IMR-90 (cell line): ENCODE results near the gene ISCA1. TPM values are rescaled to one million over a fixed set of nuclear protein-coding genes. Genes with fewer than 3 reads are reported as not detected.

Experiments
- ATAC-seq: fragments of 200-7000 bp; cut with Tn5 transposase; 2 replicates; pipeline ENCODE4 v1.9.1; 2020; ENCODE audit warnings: low read depth, mild to moderate bottlenecking, moderate library complexity
- BruUV-seq: library from RNA; stranded (reverse); fragments of 400-500 nt; replicated peaks from 2 replicates; lab custom pipeline; 2021; lab: Mats Ljungman, UMichigan
- CTCF ChIA-PET: fragments of 300-600 bp; formaldehyde crosslinking; extraction: SDS; loops from one replicate; lab custom pipeline; 2021; ENCODE audit warnings: antibody characterized with exemption; lab: Yijun Ruan, JAX
- POLR2A ChIA-PET: fragments of 300-600 bp; sonication (Branson Sonifier 250); formaldehyde crosslinking; loops from one replicate; lab custom pipeline; 2022; ENCODE audit warnings: antibody characterized with exemption; ENCODE audit not compliant: unreplicated experiment; lab: Charles Lee
- DNase-seq: peaks from one replicate; pipeline ENCODE4 v3.0.0; 2013
- H2AFZ ChIP-seq: replicated peaks from 2 replicates; pipeline ENCODE3; 2013; ENCODE audit warnings: low read length, mild to moderate bottlenecking; ENCODE audit not compliant: poor library complexity
- H2AK5ac ChIP-seq: 2 replicates; pipeline ENCODE4 v1.6.1; 2013; ENCODE audit warnings: low read depth, low read length, inconsistent platforms
- H2AK9ac ChIP-seq: replicated peaks from 2 replicates; pipeline ENCODE3; 2013; ENCODE audit warnings: mild to moderate bottlenecking, low read depth, low read length, moderate library complexity; ENCODE audit not compliant: poor library complexity
- H2BK120ac ChIP-seq: 2 replicates; pipeline ENCODE4 v1.6.1; 2013; ENCODE audit warnings: low read depth, low read length, inconsistent platforms
- H2BK15ac ChIP-seq: 3 replicates; pipeline ENCODE4 v1.6.1; 2013; ENCODE audit warnings: low read depth, low read length, inconsistent platforms
- H2BK20ac ChIP-seq: 2 replicates; pipeline ENCODE4 v1.6.1; 2013; ENCODE audit warnings: low read depth, mild to moderate bottlenecking, inconsistent platforms, low read length, moderate library complexity
- H2BK5ac ChIP-seq: 2 replicates; pipeline ENCODE4 v1.6.1; 2013; ENCODE audit warnings: mild to moderate bottlenecking, low read depth, low read length, inconsistent platforms; ENCODE audit not compliant: poor library complexity, severe bottlenecking
- H3K14ac ChIP-seq: replicated peaks from 2 replicates; pipeline ENCODE4 v1.6.1; 2013; ENCODE audit warnings: low read depth, low read length, inconsistent platforms
- H3K18ac ChIP-seq: 2 replicates; pipeline ENCODE4 v1.6.1; 2013; ENCODE audit warnings: low read depth, low read length, control low read depth
- H3K23ac ChIP-seq: 2 replicates; pipeline ENCODE4 v1.6.1; 2013; ENCODE audit warnings: low read depth, low read length, inconsistent platforms
- H3K27ac ChIP-seq: 2 replicates; pipeline ENCODE4 v1.5.1; 2013; ENCODE audit warnings: mild to moderate bottlenecking, control low read depth, low read length; ENCODE audit not compliant: insufficient read depth
- H3K27me3 ChIP-seq: 2 replicates; pipeline ENCODE4 v1.6.1; 2013; ENCODE audit warnings: low read length; ENCODE audit not compliant: control insufficient read depth, insufficient read depth
- H3K36me3 ChIP-seq: 2 replicates; pipeline ENCODE4 v1.6.1; 2013; ENCODE audit warnings: low read length, mixed read lengths; ENCODE audit not compliant: control insufficient read depth, insufficient read depth
- H3K4ac ChIP-seq: 2 replicates; pipeline ENCODE4 v1.6.1; 2013; ENCODE audit warnings: low read depth, low read length, inconsistent platforms
- H3K4me1 ChIP-seq: 2 replicates; pipeline ENCODE4 v1.6.1; 2013; ENCODE audit warnings: low read length, mixed read lengths; ENCODE audit not compliant: control insufficient read depth, insufficient read depth
- H3K4me2 ChIP-seq: 2 replicates; pipeline ENCODE4 v1.6.1; 2013; ENCODE audit warnings: low read depth, mild to moderate bottlenecking, control low read depth, low read length, moderate library complexity
- H3K4me3 ChIP-seq: 2 replicates; pipeline ENCODE4 v1.5.1; 2013; ENCODE audit warnings: low read depth, mild to moderate bottlenecking, control low read depth, low read length, moderate library complexity; ENCODE audit not compliant: insufficient read depth
- H3K56ac ChIP-seq: 2 replicates; pipeline ENCODE4 v1.6.1; 2013; ENCODE audit warnings: low read length, inconsistent platforms; ENCODE audit not compliant: insufficient read depth; ENCODE audit errors: extremely low read depth
- H3K79me1 ChIP-seq, 2 experiments: 2 replicates each; pipeline ENCODE4 v1.6.1; 2013; ENCODE audit warnings: low read length in 2 of 2, inconsistent platforms in 1 of 2, low read depth in 1 of 2
- H3K9ac ChIP-seq: 2 replicates; pipeline ENCODE4 v1.6.1; 2013; ENCODE audit warnings: low read depth, low read length, control low read depth
- H3K9me1 ChIP-seq: 2 replicates; pipeline ENCODE4 v1.6.1; 2013; ENCODE audit warnings: low read length, inconsistent platforms; ENCODE audit not compliant: insufficient read depth
- H3K9me3 ChIP-seq: 2 replicates; pipeline ENCODE4 v1.6.1; 2013; ENCODE audit warnings: low read length; ENCODE audit not compliant: control insufficient read depth, insufficient read depth
- H4K20me1 ChIP-seq: 2 replicates; pipeline ENCODE4 v1.6.1; 2013; ENCODE audit warnings: low read length, inconsistent platforms; ENCODE audit not compliant: insufficient read depth
- H4K5ac ChIP-seq: 2 replicates; pipeline ENCODE4 v1.6.1; 2013; ENCODE audit warnings: mild to moderate bottlenecking, low read depth, low read length, control low read depth
- H4K8ac ChIP-seq, 2 experiments: 2 replicates each; pipeline ENCODE4 v1.6.1; 2013; ENCODE audit warnings: low read depth in 2 of 2, low read length in 2 of 2, control low read depth in 1 of 2, inconsistent platforms in 1 of 2
- H4K91ac ChIP-seq: 2 replicates; pipeline ENCODE4 v1.6.1; 2013; ENCODE audit warnings: low read depth, low read length, inconsistent platforms; ENCODE audit not compliant: insufficient read depth
- FOS ChIP-seq: fragments of 150-350 bp; IDR thresholded peaks from 2 replicates; pipeline ENCODE4 v1.6.1; 2016; ENCODE audit warnings: low read depth, low read length
- MXI1 ChIP-seq: IDR thresholded peaks from 2 replicates; pipeline ENCODE4 v1.6.1; 2012; ENCODE audit warnings: low read depth, mild to moderate bottlenecking, low read length, moderate library complexity, borderline replicate concordance
- NFE2L2 ChIP-seq: fragments of 150-350 bp; IDR thresholded peaks from 2 replicates; pipeline ENCODE4 v1.6.1; 2016; ENCODE audit warnings: low read depth, mild to moderate bottlenecking, low read length
- RCOR1 ChIP-seq: IDR thresholded peaks from 2 replicates; pipeline ENCODE4 v1.6.1; 2012; ENCODE audit warnings: mild to moderate bottlenecking, low read length, improper control_type of control experiment; ENCODE audit not compliant: insufficient replicate concordance
- SMC3 ChIP-seq: fragments of 150-350 bp; IDR thresholded peaks from 2 replicates; pipeline ENCODE4 v1.6.1; 2016; ENCODE audit warnings: low read depth, mild to moderate bottlenecking, antibody characterized with exemption, low read length, moderate library complexity
- WGBS, 2 experiments: methylation state at CpG; one replicate each; pipeline versions ENCODE4 v1.1.5 to v1.1.7; 2013; ENCODE audit warnings: missing lambda C conversion rate in 2 of 2; ENCODE audit not compliant: insufficient read length in 1 of 2; ENCODE audit errors: extremely low coverage in 2 of 2; 5-methylcytosine and 5-hydroxymethylcytosine counted together
- dilution Hi-C: fragments of 300-500 bp; cut with HindIII; formaldehyde crosslinking; loops from one replicate; pipeline ENCODE4 v1.14.3; 2018; ENCODE audit warnings: low sequenced_read_pairs; ENCODE audit not compliant: unreplicated experiment
- in situ Hi-C: fragments of 300-500 bp; cut with MboI; formaldehyde crosslinking; loops from 3 replicates; pipeline ENCODE4 v1.14.3; 2019; ENCODE audit warnings: low sequenced_read_pairs, inconsistent platforms, mixed read lengths
- intact Hi-C: fragments of 100-400 bp; cut with micrococcal nuclease; formaldehyde crosslinking; loops from 2 replicates; pipeline ENCODE4 v1.10.0; 2022
- polyA plus RNA-seq, 3 experiments: library from polyadenylated mRNA; depleted of rRNA; stranded (reverse); fragments of >200 nt; gene quantifications; 2 replicates each; pipeline ENCODE4 v1.2.3, GENCODE V29; 2012; ENCODE audit warnings: low replicate concordance in 1 of 3
- total RNA-seq: library from RNA; depleted of rRNA; stranded (reverse); fragments of >200 nt; gene quantifications from 2 replicates; pipeline ENCODE4 v1.2.3, GENCODE V29; 2012
- TF ChIP-seq, protein P1 (sequence below): conservative IDR thresholded peaks from 2 replicates; pipeline ENCODE4 v1.5.1; 2012; ENCODE audit warnings: mild to moderate bottlenecking, low read depth, low read length, improper control_type of control experiment
- TF ChIP-seq, protein P2 (sequence below): fragments of 150-350 bp; IDR thresholded peaks from 2 replicates; pipeline ENCODE4 v1.6.1; 2016; ENCODE audit warnings: low read depth, mild to moderate bottlenecking, low read length, moderate library complexity, borderline replicate concordance

The ISCA1 gene
- total and polyA plus RNA-seq, 2 of the 4 experiments (the other 2 are of a cell fraction), result 14.7 to 15.1 TPM

DNA sequence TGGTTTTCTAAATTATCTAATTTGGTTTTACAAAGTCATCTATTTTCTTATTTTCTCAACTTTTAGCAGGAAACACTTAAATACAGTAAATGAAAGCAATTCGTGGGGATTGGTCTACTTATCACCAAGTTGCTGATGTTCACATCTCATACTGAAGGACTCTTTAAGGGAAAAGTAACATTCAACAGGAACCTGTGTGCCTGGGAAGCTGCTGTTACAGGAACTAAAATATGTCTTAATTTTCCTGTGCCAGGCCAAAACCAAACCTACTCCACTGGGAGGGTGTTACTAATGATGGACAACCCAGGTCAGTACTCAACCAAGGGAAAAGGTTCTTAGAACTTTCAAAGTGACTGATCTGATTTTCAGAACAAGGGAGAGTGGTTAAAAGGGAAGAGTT, 5.3 kb downstream of the ISCA1 start:
- H3K27ac ChIP-seq, result no peak overlapping the region
- peaks cover 10% of the 10 kb centered on the region for H3K9me1 ChIP-seq
- no peak overlapping the region for H4K5ac ChIP-seq
- no peak overlapping the region for H3K4me2 ChIP-seq
- no peak overlapping the region for H3K9ac ChIP-seq
- H2BK20ac ChIP-seq, result no peak overlapping the region
- H4K20me1 ChIP-seq, result peaks cover 14% of the 10 kb centered on the region; the same call in 1 of the 2 replicates
- dilution Hi-C loops (no loop called here), in situ Hi-C loops (no loop called here), intact Hi-C loops (loop anchor here (5.0 to 10.0 kb wide), 2 partner anchors 75 to 232 kb away; no protein-coding TSS in a partner anchor)
- H4K91ac ChIP-seq, result no peak overlapping the region
- no peak overlapping the region for H3K18ac ChIP-seq
- no peak overlapping the region for H4K8ac ChIP-seq
- no peak overlapping the region for H2AK5ac ChIP-seq
- BruUV-seq, result no TSS peak
- H3K4ac ChIP-seq, result no peak overlapping the region
- no peak overlapping the region for H3K23ac ChIP-seq
- no peaks in the 10 kb centered on the region for H3K9me3 ChIP-seq
- no peak overlapping the region for H3K14ac ChIP-seq
- no peak overlapping the region for H2BK15ac ChIP-seq
- no peak for TF ChIP-seq NFE2L2
- TF ChIP-seq, protein P1, sequence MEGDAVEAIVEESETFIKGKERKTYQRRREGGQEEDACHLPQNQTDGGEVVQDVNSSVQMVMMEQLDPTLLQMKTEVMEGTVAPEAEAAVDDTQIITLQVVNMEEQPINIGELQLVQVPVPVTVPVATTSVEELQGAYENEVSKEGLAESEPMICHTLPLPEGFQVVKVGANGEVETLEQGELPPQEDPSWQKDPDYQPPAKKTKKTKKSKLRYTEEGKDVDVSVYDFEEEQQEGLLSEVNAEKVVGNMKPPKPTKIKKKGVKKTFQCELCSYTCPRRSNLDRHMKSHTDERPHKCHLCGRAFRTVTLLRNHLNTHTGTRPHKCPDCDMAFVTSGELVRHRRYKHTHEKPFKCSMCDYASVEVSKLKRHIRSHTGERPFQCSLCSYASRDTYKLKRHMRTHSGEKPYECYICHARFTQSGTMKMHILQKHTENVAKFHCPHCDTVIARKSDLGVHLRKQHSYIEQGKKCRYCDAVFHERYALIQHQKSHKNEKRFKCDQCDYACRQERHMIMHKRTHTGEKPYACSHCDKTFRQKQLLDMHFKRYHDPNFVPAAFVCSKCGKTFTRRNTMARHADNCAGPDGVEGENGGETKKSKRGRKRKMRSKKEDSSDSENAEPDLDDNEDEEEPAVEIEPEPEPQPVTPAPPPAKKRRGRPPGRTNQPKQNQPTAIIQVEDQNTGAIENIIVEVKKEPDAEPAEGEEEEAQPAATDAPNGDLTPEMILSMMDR, result no peak
- no peak for TF ChIP-seq RCOR1
- no peak for TF ChIP-seq FOS
- TF ChIP-seq SMC3, result no peak
- TF ChIP-seq, protein P2, sequence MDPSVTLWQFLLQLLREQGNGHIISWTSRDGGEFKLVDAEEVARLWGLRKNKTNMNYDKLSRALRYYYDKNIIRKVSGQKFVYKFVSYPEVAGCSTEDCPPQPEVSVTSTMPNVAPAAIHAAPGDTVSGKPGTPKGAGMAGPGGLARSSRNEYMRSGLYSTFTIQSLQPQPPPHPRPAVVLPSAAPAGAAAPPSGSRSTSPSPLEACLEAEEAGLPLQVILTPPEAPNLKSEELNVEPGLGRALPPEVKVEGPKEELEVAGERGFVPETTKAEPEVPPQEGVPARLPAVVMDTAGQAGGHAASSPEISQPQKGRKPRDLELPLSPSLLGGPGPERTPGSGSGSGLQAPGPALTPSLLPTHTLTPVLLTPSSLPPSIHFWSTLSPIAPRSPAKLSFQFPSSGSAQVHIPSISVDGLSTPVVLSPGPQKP, result no peak
- no peak for TF ChIP-seq MXI1
- H3K36me3 ChIP-seq, result peaks cover 9% of the 10 kb centered on the region
- ATAC-seq (no peak), DNase-seq (no peak)
- no peak overlapping the region for H2AK9ac ChIP-seq
- no peak overlapping the region for H2AFZ ChIP-seq
- ChIA-PET CTCF (interaction anchor here (1.3 kb wide), 1 partner anchor 36 kb away, joined by 3 read pairs; no protein-coding TSS in a partner anchor), POLR2A (no interaction called here)
- no peak overlapping the region for H3K56ac ChIP-seq
- peaks cover 6% of the 10 kb centered on the region for H3K4me1 ChIP-seq
- no peaks in the 10 kb centered on the region for H3K27me3 ChIP-seq
- WGBS, 2 experiments, result no CpG with 5 or more reads among the region's 1 CpG
- no peak overlapping the region for H2BK120ac ChIP-seq
- no peak overlapping the region for H3K4me3 ChIP-seq
- no peak overlapping the region for H2BK5ac ChIP-seq
- peaks cover 39 to 62% of the 10 kb centered on the region in 2 experiments for H3K79me1 ChIP-seq
